Gastroesophageal sphincter (tissue), 3 donors: ENCODE data around the gene TMEM127.

Experiments
- CTCF ChIP-seq, 4 experiments: fragments of 200-600 bp in 2 of 4; fragments of 450-650 bp in 2 of 4; sonication (generic) in 1 of 4; IDR thresholded peaks; one replicate each; pipeline ENCODE4 v1.5.1; 2017 to 2019; ENCODE audit warnings: antibody characterized with exemption in 4 of 4, mild to moderate bottlenecking in 2 of 4, moderate library complexity in 2 of 4
- POLR2A ChIP-seq, 2 donors: fragments of 450-650 bp; IDR thresholded peaks; one replicate each; pipeline ENCODE4 v1.6.1; 2017; ENCODE audit warnings: antibody characterized with exemption in 2 of 2, mild to moderate bottlenecking in 2 of 2, moderate library complexity in 1 of 2

GRCh38 chr2:96245609-96246390 is 20.0 kb downstream of the TMEM127 start:
- TF ChIP-seq POLR2A (IDR thresholded peaks at IDR 0.05) (no peak), CTCF (IDR thresholded peaks at IDR 0.05) (no peak)
